Measurements from ENCODE around the gene TSGA10IP. TPM values are rescaled to one million over a fixed set of nuclear protein-coding genes. Genes with fewer than 3 reads are reported as not detected.
A peak's percentile ranks its signal among the peaks of the same experiment; 100 is the strongest.

TSGA10IP gene
- total RNA-seq, 1 donor, result not detected

GRCh38 chr11:65900125-65900898, 45.0 kb upstream of the TSGA10IP start, which contains the start of gene FOSL1:
FOSL1 (minus strand) TSS chr11:65900388; CDS start chr11:65900339, 49 bp downstream.
- DNase-seq (ENCODE audit: low read depth), result peak; percentile 93
- no peak for TF ChIP-seq CTCF (IDR thresholded peaks at IDR 0.05; ENCODE audit: insufficient read depth, low read length)
- H3K4me3 ChIP-seq (ENCODE audit: low read depth, low read length), result peak within 1 kb of the TSS; percentile 87

GRCh38 chr11:65900899-65901180, 44.4 kb upstream of the TSGA10IP start:
- no peak overlapping the region for H3K4me3 ChIP-seq (ENCODE audit: low read depth, low read length)
- DNase-seq (ENCODE audit: low read depth), result no peak
- TF ChIP-seq CTCF (IDR thresholded peaks at IDR 0.05; ENCODE audit: insufficient read depth, low read length), result no peak

GRCh38 chr11:65903068-65903481, 42.2 kb upstream of the TSGA10IP start:
- no peak for TF ChIP-seq CTCF (IDR thresholded peaks at IDR 0.05; ENCODE audit: insufficient read depth, low read length)
- H3K4me3 ChIP-seq (ENCODE audit: low read depth, low read length), result no peak overlapping the region
- DNase-seq (ENCODE audit: low read depth), result peak; percentile 69

- no peak for TF ChIP-seq CTCF (IDR thresholded peaks at IDR 0.05; ENCODE audit: insufficient read depth, low read length)
- H3K4me3 ChIP-seq (ENCODE audit: low read depth, low read length), result no peak overlapping the region
- DNase-seq (ENCODE audit: low read depth), result no peak
Observed at GRCh38 chr11:65903715-65904114, 41.6 kb upstream of the TSGA10IP start.

- no peak for DNase-seq (ENCODE audit: low read depth)
- no peak for TF ChIP-seq CTCF (IDR thresholded peaks at IDR 0.05; ENCODE audit: insufficient read depth, low read length)
- H3K4me3 ChIP-seq (ENCODE audit: low read depth, low read length), result no peak overlapping the region
Observed at GRCh38 chr11:65906602-65907001, 38.7 kb upstream of the TSGA10IP start.

GRCh38 chr11:65907878-65908277, 37.4 kb upstream of the TSGA10IP start:
- DNase-seq (ENCODE audit: low read depth), result no peak
- TF ChIP-seq CTCF (IDR thresholded peaks at IDR 0.05; ENCODE audit: insufficient read depth, low read length), result no peak
- H3K4me3 ChIP-seq (ENCODE audit: low read depth, low read length), result no peak overlapping the region

All from fibroblast of the aortic adventitia (primary cell).